Chondrocyte (in vitro differentiated cells): ENCODE data around the gene EMID1. TPM values are rescaled to one million over a fixed set of nuclear protein-coding genes. Genes with fewer than 3 reads are reported as not detected.
"Not testable (repeated sequence)": the region's sequence is repeated elsewhere in the genome, so short reads cannot be mapped to it uniquely, and the experiment has no call there.

Source experiments
- DNase-seq: peaks from one replicate; pipeline ENCODE4 v3.0.0; 2021; ENCODE audit warnings: mixed read lengths, low spot score
- H3K27ac Mint-ChIP-seq: one replicate; pipeline ENCODE4 v1.8.0; 2021; ENCODE audit warnings: mild to moderate bottlenecking, moderate library complexity, mixed read lengths; ENCODE audit not compliant: unreplicated experiment
- H3K27me3 Mint-ChIP-seq: 2 replicates; pipeline ENCODE4 v1.8.0; 2021; ENCODE audit warnings: low read depth, mixed read lengths
- H3K36me3 Mint-ChIP-seq: 2 replicates; pipeline ENCODE4 v1.8.0; 2021; ENCODE audit warnings: low read depth, mixed read lengths
- H3K4me1 Mint-ChIP-seq: 2 replicates; pipeline ENCODE4 v1.8.0; 2021; ENCODE audit warnings: low read depth, mild to moderate bottlenecking, mixed read lengths
- H3K4me3 Mint-ChIP-seq: one replicate; pipeline ENCODE4 v1.8.0; 2021; ENCODE audit warnings: mild to moderate bottlenecking, moderate library complexity, mixed read lengths; ENCODE audit not compliant: unreplicated experiment
- H3K9me3 Mint-ChIP-seq: 2 replicates; pipeline ENCODE4 v1.8.0; 2021; ENCODE audit warnings: low read depth, mixed read lengths
- total RNA-seq: library from RNA; stranded (reverse); gene quantifications from 3 replicates; pipeline ENCODE4 v1.2.1, GENCODE V29; 2021
- TF ChIP-seq, protein P1 (sequence below): fragments of 200-600 bp; sonication (generic); IDR thresholded peaks from 2 replicates; pipeline ENCODE4 v1.5.0; 2021; ENCODE audit warnings: antibody characterized with exemption, mild to moderate bottlenecking, moderate library complexity

EMID1 gene
- total RNA-seq, 1 donor from 2014 or later, result not detected

DNA sequence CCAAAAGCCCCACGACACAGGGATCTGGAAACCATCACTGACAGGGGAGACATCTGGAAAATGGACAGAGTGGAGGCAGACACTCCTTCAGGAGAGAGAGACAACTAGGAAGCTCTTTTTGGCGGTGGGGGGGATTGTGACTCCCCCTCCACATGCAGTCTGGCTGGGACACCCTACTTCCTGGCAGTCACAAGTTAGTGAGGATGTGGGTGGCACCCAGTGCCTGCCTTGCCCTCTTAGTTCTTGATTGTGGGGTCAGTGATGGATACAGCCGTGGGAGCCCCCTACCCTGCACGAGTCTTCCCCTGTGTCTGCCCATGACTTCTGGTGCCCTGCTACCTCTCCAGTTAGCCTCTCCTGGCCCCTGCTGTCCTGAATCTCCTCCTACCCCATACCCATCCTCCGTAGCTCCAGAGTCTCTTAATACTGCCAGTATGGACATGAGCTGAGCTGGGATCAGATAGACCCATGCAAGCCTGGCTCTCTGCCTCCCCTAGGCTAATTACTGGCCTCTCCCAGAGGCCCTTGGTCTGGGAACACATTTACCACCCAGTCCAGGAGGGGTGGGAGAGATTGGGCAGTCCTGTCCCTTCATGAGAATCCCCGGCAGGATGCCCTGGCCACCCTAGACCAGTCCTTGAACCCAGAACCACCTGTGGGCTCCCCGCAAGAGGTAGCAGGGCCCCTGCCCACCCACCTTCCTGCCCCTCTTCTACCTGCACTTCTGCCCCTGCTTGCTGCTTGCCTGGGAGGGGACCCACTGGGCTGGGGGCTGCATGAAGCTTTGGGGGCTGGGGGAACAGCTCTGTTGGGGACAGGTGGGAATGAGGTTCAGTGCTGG lies 39.3 kb downstream of the EMID1 start:
- peaks cover 5% of the 10 kb centered on the region for H3K27me3 Mint-ChIP-seq
- TF ChIP-seq, protein P1, sequence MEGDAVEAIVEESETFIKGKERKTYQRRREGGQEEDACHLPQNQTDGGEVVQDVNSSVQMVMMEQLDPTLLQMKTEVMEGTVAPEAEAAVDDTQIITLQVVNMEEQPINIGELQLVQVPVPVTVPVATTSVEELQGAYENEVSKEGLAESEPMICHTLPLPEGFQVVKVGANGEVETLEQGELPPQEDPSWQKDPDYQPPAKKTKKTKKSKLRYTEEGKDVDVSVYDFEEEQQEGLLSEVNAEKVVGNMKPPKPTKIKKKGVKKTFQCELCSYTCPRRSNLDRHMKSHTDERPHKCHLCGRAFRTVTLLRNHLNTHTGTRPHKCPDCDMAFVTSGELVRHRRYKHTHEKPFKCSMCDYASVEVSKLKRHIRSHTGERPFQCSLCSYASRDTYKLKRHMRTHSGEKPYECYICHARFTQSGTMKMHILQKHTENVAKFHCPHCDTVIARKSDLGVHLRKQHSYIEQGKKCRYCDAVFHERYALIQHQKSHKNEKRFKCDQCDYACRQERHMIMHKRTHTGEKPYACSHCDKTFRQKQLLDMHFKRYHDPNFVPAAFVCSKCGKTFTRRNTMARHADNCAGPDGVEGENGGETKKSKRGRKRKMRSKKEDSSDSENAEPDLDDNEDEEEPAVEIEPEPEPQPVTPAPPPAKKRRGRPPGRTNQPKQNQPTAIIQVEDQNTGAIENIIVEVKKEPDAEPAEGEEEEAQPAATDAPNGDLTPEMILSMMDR, result no peak
- DNase-seq, result no peak
- H3K4me3 Mint-ChIP-seq, result no peak overlapping the region
- H3K9me3 Mint-ChIP-seq, result peaks cover 18% of the 10 kb centered on the region
- H3K36me3 Mint-ChIP-seq, result peaks cover 4% of the 10 kb centered on the region
- H3K27ac Mint-ChIP-seq, result no peak overlapping the region
- no peaks in the 10 kb centered on the region for H3K4me1 Mint-ChIP-seq

DNA sequence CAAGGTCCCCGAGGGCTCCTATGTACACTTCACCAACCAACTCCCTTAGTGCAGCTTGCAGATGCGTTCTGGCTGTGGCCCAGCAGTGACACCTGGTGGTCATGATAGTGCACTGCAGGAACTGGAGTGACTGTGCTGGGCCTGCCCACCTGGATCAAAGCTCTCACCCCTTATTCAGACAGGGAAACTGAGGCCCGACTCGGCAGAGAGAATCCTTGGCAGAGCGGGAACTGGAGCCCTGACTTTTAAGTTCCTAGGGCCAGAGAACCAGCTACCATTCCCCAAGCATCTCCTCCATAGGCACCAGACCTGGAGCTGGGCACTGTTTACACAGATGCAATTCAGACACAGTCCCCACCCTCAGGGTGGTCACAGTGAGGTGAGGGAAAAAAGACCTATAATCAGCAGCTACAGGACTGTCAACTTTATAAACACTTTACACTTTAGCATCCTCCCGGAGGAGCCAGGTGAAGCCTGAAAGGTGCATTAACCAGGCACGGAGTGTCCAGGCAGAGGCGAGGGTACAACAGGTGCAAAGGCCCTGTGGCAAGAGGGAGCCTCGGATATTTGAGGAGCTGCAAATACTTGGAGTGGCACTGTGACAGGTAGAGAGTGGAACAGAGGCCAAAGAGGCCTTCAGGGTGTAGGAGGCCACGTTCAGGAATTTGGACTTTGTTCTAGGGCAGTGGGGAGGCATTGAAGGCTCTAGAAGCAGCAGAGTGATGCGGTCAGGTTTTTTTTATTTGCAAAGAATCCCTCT lies 40.1 kb downstream of the EMID1 start:
- no peak overlapping the region for H3K27ac Mint-ChIP-seq
- H3K9me3 Mint-ChIP-seq, result peaks cover 16% of the 10 kb centered on the region
- TF ChIP-seq, protein P1, result peak; percentile 94
- DNase-seq, result no peak
- no peaks in the 10 kb centered on the region for H3K4me1 Mint-ChIP-seq
- peaks cover 4% of the 10 kb centered on the region for H3K36me3 Mint-ChIP-seq
- no peak overlapping the region for H3K4me3 Mint-ChIP-seq
- H3K27me3 Mint-ChIP-seq, result peaks cover 5% of the 10 kb centered on the region

- not testable (repeated sequence) for H3K36me3 Mint-ChIP-seq, H3K4me1 Mint-ChIP-seq, H3K27ac Mint-ChIP-seq, H3K9me3 Mint-ChIP-seq, H3K4me3 Mint-ChIP-seq, H3K27me3 Mint-ChIP-seq
- peak; percentile 11 for DNase-seq
Measured at GRCh38 chr22:29247891-29248290, 42.2 kb downstream of the EMID1 start.

DNA sequence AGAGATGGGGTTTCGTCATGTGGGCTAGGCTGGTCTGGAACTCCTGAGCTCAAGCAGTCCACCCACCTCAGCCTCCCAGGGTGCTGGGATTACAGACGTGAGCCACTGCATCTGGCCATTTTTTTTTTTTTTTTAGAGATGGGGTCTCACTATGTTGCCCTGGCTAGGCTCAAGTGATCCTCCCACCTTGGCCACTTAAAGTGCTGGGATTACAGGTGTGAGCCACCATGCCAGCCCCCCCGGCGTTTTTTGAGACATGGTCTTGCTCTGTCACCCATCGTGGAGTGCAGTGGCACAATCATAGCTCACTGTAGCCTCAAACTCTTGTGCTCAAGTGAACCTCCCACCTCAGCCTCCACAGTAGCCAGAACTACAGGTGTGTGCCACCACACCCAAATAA lies 45.6 kb downstream of the EMID1 start:
- H3K27ac Mint-ChIP-seq, result no peak overlapping the region
- peak; percentile 18 for DNase-seq
- H3K4me3 Mint-ChIP-seq, result no peak overlapping the region
- TF ChIP-seq, protein P1, result no peak
- H3K4me1 Mint-ChIP-seq, result no peaks in the 10 kb centered on the region
- H3K36me3 Mint-ChIP-seq, result no peaks in the 10 kb centered on the region
- H3K27me3 Mint-ChIP-seq, result peaks cover 4% of the 10 kb centered on the region
- no peaks in the 10 kb centered on the region for H3K9me3 Mint-ChIP-seq

- Mint-ChIP-seq H3K27ac (no peak overlapping the region), H3K36me3 (no peaks in the 10 kb centered on the region), H3K4me3 (no peak overlapping the region), H3K9me3 (no peaks in the 10 kb centered on the region), H3K27me3 (peaks cover 4% of the 10 kb centered on the region), H3K4me1 (no peaks in the 10 kb centered on the region)
- TF ChIP-seq, protein P1, result no peak
- peak; percentile 58 for DNase-seq
Measured at GRCh38 chr22:29251981-29252911, 46.5 kb downstream of the EMID1 start.
